ENCODE results near the gene ACTG1. TPM values are rescaled to one million over a fixed set of nuclear protein-coding genes. Genes with fewer than 3 reads are reported as not detected.

The ACTG1 gene
- total RNA-seq, 2 experiments from 2014 or later = 2,707 to 2,894 TPM

DNA sequence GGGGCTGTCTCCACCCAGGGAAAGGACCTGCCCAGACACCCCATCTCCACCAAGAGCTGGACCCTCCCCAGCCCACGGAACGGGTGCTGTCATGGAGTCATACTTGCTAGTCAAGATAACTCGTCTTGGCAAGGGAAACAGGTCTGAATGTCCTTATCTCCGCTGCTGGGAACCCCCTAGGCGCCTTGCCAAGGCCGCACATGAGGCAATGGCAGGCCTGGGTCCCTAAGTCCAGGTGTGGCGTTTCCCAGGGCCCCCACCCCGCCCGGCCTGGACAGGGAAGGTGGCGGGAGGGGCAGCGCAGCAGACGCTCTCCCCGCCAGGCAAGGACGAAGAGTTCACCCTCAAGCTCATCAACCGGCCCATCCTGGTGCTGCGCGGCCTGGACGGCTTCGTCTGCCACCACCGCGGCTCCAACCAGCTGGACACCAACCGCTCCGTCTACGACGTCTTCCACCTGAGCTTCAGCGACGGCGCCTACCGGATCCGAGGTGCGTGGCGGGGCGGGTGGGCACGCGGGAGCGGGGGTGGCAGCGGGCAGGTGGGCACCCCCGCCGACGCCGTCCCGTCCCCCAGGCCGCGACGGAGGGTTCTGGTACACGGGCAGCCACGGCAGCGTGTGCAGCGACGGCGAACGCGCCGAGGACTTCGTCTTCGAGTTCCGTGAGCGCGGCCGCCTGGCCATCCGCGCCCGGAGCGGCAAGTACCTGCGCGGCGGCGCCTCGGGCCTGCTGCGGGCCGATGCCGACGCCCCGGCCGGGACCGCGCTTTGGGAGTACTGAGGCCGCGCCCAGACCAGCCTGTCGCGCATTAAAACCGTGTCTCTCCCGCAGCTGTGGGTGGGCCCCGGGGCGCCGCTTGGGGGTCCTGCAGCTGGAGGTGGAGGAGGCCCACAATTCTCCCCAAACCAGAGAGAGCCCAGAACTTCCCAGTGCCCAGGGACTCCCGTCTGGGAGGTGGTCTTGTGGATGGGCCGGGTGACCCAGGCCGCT, 24.0 kb upstream of the ACTG1 start:
- no peak overlapping the region for H3K4me3 ChIP-seq (ENCODE audit: low read depth, low read length, poor library complexity, severe bottlenecking)
- no peak overlapping the region for H3K27ac ChIP-seq (ENCODE audit: low read depth, low read length, poor library complexity, severe bottlenecking)
- CTCF ChIA-PET (ENCODE audit: unreplicated experiment) = interaction anchor here (0.6 kb wide), 1 partner anchor 14 kb away, joined by 3 read pairs; no protein-coding TSS in a partner anchor
- no peak for DNase-seq (ENCODE audit: low spot score)
- no peaks in the 10 kb centered on the region for H3K9me2 ChIP-seq (ENCODE audit: insufficient read depth, low read length)
- no peaks in the 10 kb centered on the region for H4K20me1 ChIP-seq (ENCODE audit: insufficient read depth, low read length)
- H3K79me2 ChIP-seq (ENCODE audit: insufficient read depth, low read depth, low read length) = no peaks in the 10 kb centered on the region
- POLR2A ChIA-PET = no interaction called here
- H3K4me2 ChIP-seq (ENCODE audit: low read length) = no peak overlapping the region
- peaks cover 14% of the 10 kb centered on the region for H3K4me1 ChIP-seq (ENCODE audit: insufficient read depth, low read length, poor library complexity, severe bottlenecking)
- intact Hi-C loops (cut with micrococcal nuclease; ENCODE audit: unreplicated experiment) = no loop called here
- peaks cover 17% of the 10 kb centered on the region; the same call in 1 of the 2 replicates for H3K36me3 ChIP-seq (ENCODE audit: insufficient read depth, low read length)
- TF ChIP-seq, protein P1, sequence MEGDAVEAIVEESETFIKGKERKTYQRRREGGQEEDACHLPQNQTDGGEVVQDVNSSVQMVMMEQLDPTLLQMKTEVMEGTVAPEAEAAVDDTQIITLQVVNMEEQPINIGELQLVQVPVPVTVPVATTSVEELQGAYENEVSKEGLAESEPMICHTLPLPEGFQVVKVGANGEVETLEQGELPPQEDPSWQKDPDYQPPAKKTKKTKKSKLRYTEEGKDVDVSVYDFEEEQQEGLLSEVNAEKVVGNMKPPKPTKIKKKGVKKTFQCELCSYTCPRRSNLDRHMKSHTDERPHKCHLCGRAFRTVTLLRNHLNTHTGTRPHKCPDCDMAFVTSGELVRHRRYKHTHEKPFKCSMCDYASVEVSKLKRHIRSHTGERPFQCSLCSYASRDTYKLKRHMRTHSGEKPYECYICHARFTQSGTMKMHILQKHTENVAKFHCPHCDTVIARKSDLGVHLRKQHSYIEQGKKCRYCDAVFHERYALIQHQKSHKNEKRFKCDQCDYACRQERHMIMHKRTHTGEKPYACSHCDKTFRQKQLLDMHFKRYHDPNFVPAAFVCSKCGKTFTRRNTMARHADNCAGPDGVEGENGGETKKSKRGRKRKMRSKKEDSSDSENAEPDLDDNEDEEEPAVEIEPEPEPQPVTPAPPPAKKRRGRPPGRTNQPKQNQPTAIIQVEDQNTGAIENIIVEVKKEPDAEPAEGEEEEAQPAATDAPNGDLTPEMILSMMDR (conservative IDR thresholded peaks at IDR 0.05; ENCODE audit: low read length) = no peak
- TF ChIP-seq EZH2phosphoT487 (IDR thresholded peaks at IDR 0.05; ENCODE audit: borderline replicate concordance, low read depth, low read length) = no peak
- no peaks in the 10 kb centered on the region for H3K9me3 ChIP-seq (ENCODE audit: low read length)
- no peak overlapping the region for H2AFZ ChIP-seq (ENCODE audit: low read length)
- no TSS peak for BruUV-seq (replicated peaks)

DNA sequence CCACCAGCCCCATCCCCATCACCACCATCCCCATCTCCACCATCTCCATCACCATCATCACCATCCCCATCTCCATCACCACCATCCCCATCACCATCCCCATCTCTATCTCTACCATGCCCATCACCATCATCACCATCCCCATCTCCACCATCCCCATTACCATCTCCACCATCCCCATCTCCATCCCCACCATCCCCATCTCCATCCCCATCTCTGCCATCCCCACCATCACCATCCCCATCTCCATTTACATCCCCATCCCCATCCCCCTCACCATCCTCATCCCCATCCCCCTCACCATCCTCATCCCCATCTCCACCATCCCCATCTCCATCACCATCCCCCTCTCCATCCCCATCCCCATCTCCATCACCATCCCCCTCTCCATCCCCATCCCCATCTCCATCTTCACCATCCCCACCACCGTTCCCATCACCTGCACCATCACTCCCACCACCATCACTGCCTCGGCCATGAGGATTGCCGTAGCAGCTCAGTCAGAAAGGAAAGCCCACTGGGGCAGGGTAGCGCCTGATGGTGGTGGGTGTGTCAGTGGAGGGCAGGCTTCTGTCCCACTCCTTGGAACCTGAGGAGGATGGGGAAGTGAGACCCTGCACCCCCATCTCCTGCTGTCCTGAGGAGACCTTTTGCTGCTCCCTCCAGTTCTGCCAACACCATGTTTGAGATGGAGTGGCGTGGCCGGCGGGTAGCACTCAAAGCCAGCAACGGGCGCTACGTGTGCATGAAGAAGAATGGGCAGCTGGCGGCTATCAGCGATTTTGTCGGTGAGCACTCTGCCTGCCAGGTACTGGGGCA, 23.1 kb upstream of the ACTG1 start:
- POLR2A ChIA-PET = no interaction called here
- no peak overlapping the region for H2AFZ ChIP-seq (ENCODE audit: low read length)
- H3K36me3 ChIP-seq (ENCODE audit: insufficient read depth, low read length) = peaks cover 10% of the 10 kb centered on the region; the same call in 1 of the 2 replicates
- no peaks in the 10 kb centered on the region for H3K9me3 ChIP-seq (ENCODE audit: low read length)
- CTCF ChIA-PET (ENCODE audit: unreplicated experiment) = interaction anchor here (0.6 kb wide), 1 partner anchor 13 kb away, joined by 3 read pairs; no protein-coding TSS in a partner anchor
- intact Hi-C loops (cut with micrococcal nuclease; ENCODE audit: unreplicated experiment) = no loop called here
- H3K79me2 ChIP-seq (ENCODE audit: insufficient read depth, low read depth, low read length) = no peaks in the 10 kb centered on the region
- H3K27ac ChIP-seq (ENCODE audit: low read depth, low read length, poor library complexity, severe bottlenecking) = no peak overlapping the region
- no peak for DNase-seq (ENCODE audit: low spot score)
- H3K9me2 ChIP-seq (ENCODE audit: insufficient read depth, low read length) = no peaks in the 10 kb centered on the region
- H3K4me2 ChIP-seq (ENCODE audit: low read length) = no peak overlapping the region
- BruUV-seq (replicated peaks) = no TSS peak
- H3K4me3 ChIP-seq (ENCODE audit: low read depth, low read length, poor library complexity, severe bottlenecking) = no peak overlapping the region
- H4K20me1 ChIP-seq (ENCODE audit: insufficient read depth, low read length) = no peaks in the 10 kb centered on the region
- no peak for TF ChIP-seq EZH2phosphoT487 (IDR thresholded peaks at IDR 0.05; ENCODE audit: borderline replicate concordance, low read depth, low read length)
- TF ChIP-seq, protein P1 (conservative IDR thresholded peaks at IDR 0.05; ENCODE audit: low read length) = no peak
- peaks cover 14% of the 10 kb centered on the region for H3K4me1 ChIP-seq (ENCODE audit: insufficient read depth, low read length, poor library complexity, severe bottlenecking)
